Fibroblast of lung (primary cell): ENCODE results near the gene PHRF1. TPM values are rescaled to one million over a fixed set of nuclear protein-coding genes. Genes with fewer than 3 reads are reported as not detected.

Source experiments
- DNase-seq, 2 donors: peaks; one replicate each; pipeline versions ENCODE4 v3.0.0 to v3.0.0-alpha.2; 2010; ENCODE audit warnings: low read depth in 2 of 2
- H2AFZ ChIP-seq: 2 replicates; pipeline ENCODE4 v1.5.1; 2012; ENCODE audit warnings: low read length, control low read depth, inconsistent platforms
- H3K27ac ChIP-seq: 2 replicates; pipeline ENCODE4 v1.5.1; 2011; ENCODE audit warnings: low read length, control low read depth; ENCODE audit not compliant: insufficient read depth
- H3K27me3 ChIP-seq: 2 replicates; pipeline ENCODE4 v1.5.1; 2011; ENCODE audit warnings: mild to moderate bottlenecking, low read length; ENCODE audit not compliant: control insufficient read depth, insufficient read depth
- H3K36me3 ChIP-seq: 2 replicates; pipeline ENCODE4 v1.5.1; 2011; ENCODE audit warnings: low read length; ENCODE audit not compliant: control insufficient read depth, insufficient read depth
- H3K4me1 ChIP-seq: 2 replicates; pipeline ENCODE4 v1.5.1; 2011; ENCODE audit warnings: low read length; ENCODE audit not compliant: control insufficient read depth, insufficient read depth; ENCODE audit errors: extremely low read depth
- H3K4me2 ChIP-seq: 2 replicates; pipeline ENCODE4 v1.5.1; 2011; ENCODE audit warnings: low read length, control low read depth; ENCODE audit not compliant: insufficient read depth; ENCODE audit errors: extremely low read depth
- H3K4me3 ChIP-seq, 4 experiments: fragments of 200-600 bp in 1 of 4; sonication (generic) in 1 of 4; replicated peaks in 1 of 4; 2 replicates each; pipeline ENCODE4 v1.5.1; 2011 to 2016; ENCODE audit warnings: low read length in 4 of 4, low read depth in 3 of 4, mild to moderate bottlenecking in 3 of 4, control low read depth in 2 of 4, inconsistent platforms in 1 of 4, mixed read lengths in 1 of 4; ENCODE audit not compliant: insufficient read depth in 1 of 4; ENCODE audit errors: control extremely low read depth in 1 of 4
- H3K79me2 ChIP-seq: 2 replicates; pipeline ENCODE4 v1.5.1; 2012; ENCODE audit warnings: mild to moderate bottlenecking, low read length, inconsistent platforms; ENCODE audit not compliant: control insufficient read depth, insufficient read depth
- H3K9ac ChIP-seq: 2 replicates; pipeline ENCODE4 v1.5.1; 2011; ENCODE audit warnings: mild to moderate bottlenecking, low read length, control low read depth; ENCODE audit not compliant: insufficient read depth
- H3K9me3 ChIP-seq: 2 replicates; pipeline ENCODE4 v1.5.1; 2012; ENCODE audit warnings: low read depth, low read length; ENCODE audit not compliant: control insufficient read depth, insufficient read depth
- H4K20me1 ChIP-seq: 2 replicates; pipeline ENCODE4 v1.5.1; 2011; ENCODE audit warnings: low read length; ENCODE audit not compliant: control insufficient read depth, insufficient read depth; ENCODE audit errors: extremely low read depth
- CTCF ChIP-seq, 2 donors: IDR thresholded peaks in 1 of 2; conservative IDR thresholded peaks in 1 of 2; 1 replicate in 1 of 2; 2 replicates in 1 of 2; pipeline ENCODE4 v1.5.1; 2011 to 2012; ENCODE audit warnings: low read length in 2 of 2, control low read depth in 1 of 2, inconsistent platforms in 1 of 2, low read depth in 1 of 2, mild to moderate bottlenecking in 1 of 2
- EZH2 ChIP-seq: IDR thresholded peaks from 2 replicates; pipeline ENCODE4 v1.5.1; 2012; ENCODE audit warnings: low read length, control low read depth, mild to moderate bottlenecking; ENCODE audit errors: missing control alignments
- polyA plus RNA-seq, 2 donors: library from polyadenylated mRNA; depleted of rRNA in 1 of 2; stranded (reverse) in 1 of 2; unstranded in 1 of 2; fragments of >200 nt; gene quantifications; 2 replicates each; pipeline ENCODE4 v1.2.1, GENCODE V29; 2011 to 2012; ENCODE audit warnings: missing spikeins in 1 of 2
- total RNA-seq: library from RNA; depleted of rRNA; stranded (reverse); fragments of >200 nt; gene quantifications from 2 replicates; pipeline ENCODE4 v1.2.1, GENCODE V29; 2014

Gene PHRF1
- total and polyA plus RNA-seq, 2 donors (not counting 1 experiment from before 2014, with no cell fraction given) = 5.9 to 16.8 TPM

GRCh38 chr11:550746-551085 lies 25.6 kb upstream of the PHRF1 start:
- H3K4me1 ChIP-seq = no peaks in the 10 kb centered on the region
- H3K27ac ChIP-seq = no peak overlapping the region
- H3K79me2 ChIP-seq = no peaks in the 10 kb centered on the region
- no peak overlapping the region for H3K9ac ChIP-seq
- TF ChIP-seq EZH2 (no peak), CTCF (conservative IDR thresholded peaks at IDR 0.05 in 1 of 2, IDR thresholded peaks at IDR 0.05 in 1 of 2; ENCODE audit: low read depth in 1 of 2, low read length in 2 of 2) (no peak)
- no peak overlapping the region for H2AFZ ChIP-seq
- H3K4me2 ChIP-seq = no peak overlapping the region
- H3K27me3 ChIP-seq = peaks cover 13% of the 10 kb centered on the region
- H3K9me3 ChIP-seq = no peaks in the 10 kb centered on the region
- H3K4me3 ChIP-seq = no peak overlapping the region
- no peak for DNase-seq
- H4K20me1 ChIP-seq = no peaks in the 10 kb centered on the region
- no peaks in the 10 kb centered on the region for H3K36me3 ChIP-seq

GRCh38 chr11:551131-551530 lies 25.1 kb upstream of the PHRF1 start:
- Histone ChIP-seq H3K27me3 (peaks cover 16% of the 10 kb centered on the region), H3K27ac (no peak overlapping the region), H3K9me3 (no peaks in the 10 kb centered on the region), H2AFZ (no peak overlapping the region), H3K79me2 (no peaks in the 10 kb centered on the region), H3K9ac (no peak overlapping the region), H3K36me3 (no peaks in the 10 kb centered on the region), H3K4me2 (no peak overlapping the region), H3K4me1 (no peaks in the 10 kb centered on the region), H3K4me3 (no peak overlapping the region), H4K20me1 (no peaks in the 10 kb centered on the region)
- no peak for DNase-seq
- TF ChIP-seq EZH2 (no peak), CTCF (conservative IDR thresholded peaks at IDR 0.05 in 1 of 2, IDR thresholded peaks at IDR 0.05 in 1 of 2; ENCODE audit: low read depth in 1 of 2, low read length in 2 of 2) (no peak)

- no peak for DNase-seq
- H3K9me3 ChIP-seq = no peaks in the 10 kb centered on the region
- H3K9ac ChIP-seq = no peak overlapping the region
- H4K20me1 ChIP-seq = no peaks in the 10 kb centered on the region
- no peaks in the 10 kb centered on the region for H3K4me1 ChIP-seq
- TF ChIP-seq CTCF (conservative IDR thresholded peaks at IDR 0.05 in 1 of 2, IDR thresholded peaks at IDR 0.05 in 1 of 2; ENCODE audit: low read depth in 1 of 2, low read length in 2 of 2) = no peak
- no peak for TF ChIP-seq EZH2
- no peak overlapping the region for H3K4me3 ChIP-seq
- H3K79me2 ChIP-seq = no peaks in the 10 kb centered on the region
- H2AFZ ChIP-seq = no peak overlapping the region
- no peak overlapping the region for H3K27ac ChIP-seq
- no peak overlapping the region for H3K4me2 ChIP-seq
- no peaks in the 10 kb centered on the region for H3K36me3 ChIP-seq
- H3K27me3 ChIP-seq = peaks cover 20% of the 10 kb centered on the region
These were observed 24.7 kb upstream of the PHRF1 start for GRCh38 chr11:551596-551995.
